GM18873 (cell line): ENCODE measurements around the gene PARP15.
A peak's percentile ranks its signal among the peaks of the same experiment; 100 is the strongest.

Experiments
- ATAC-seq: cut with Tn5 transposase; IDR thresholded peaks from one replicate; pipeline ENCODE4 v1.9.1; 2021; ENCODE audit warnings: mild to moderate bottlenecking, moderate library complexity, moderate number of reproducible peaks; ENCODE audit not compliant: unreplicated experiment, low FRiP score

PARP15 gene

DNA sequence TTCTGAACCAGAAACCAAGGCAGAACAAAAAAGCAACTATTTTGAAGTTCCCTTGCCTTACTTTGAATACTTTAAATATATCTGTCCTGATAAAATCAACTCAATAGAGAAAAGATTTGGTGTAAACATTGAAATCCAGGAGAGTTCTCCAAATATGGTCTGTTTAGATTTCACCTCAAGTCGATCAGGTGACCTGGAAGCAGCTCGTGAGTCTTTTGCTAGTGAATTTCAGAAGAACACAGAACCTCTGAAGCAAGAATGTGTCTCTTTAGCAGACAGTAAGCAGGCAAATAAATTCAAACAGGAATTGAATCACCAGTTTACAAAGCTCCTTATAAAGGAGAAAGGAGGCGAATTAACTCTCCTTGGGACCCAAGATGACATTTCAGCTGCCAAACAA lies 8.7 kb upstream of the PARP15 start:
- ATAC-seq = no peak

DNA sequence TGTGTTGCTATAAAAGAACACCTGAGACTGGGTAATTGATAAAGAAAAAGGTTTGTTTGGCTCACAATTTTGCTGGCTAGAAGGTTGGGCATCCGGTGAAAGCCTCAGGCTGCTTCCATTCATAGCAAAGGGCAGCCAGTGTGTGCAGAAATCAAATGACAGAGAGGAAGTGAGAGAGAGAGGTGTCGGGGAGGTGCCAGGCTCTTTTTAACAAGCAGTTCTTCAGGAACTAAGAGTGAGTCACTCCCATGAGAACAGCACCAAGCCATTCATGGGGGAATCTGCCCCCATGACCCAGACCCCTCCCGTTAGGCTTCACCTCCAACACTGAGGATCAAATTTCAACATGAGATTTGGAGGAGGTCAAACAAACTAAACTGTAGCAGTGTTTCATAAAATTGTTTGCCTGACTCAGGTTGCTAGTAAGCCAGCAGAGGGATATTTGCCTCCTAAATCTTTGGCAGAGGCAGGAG lies 4.5 kb upstream of the PARP15 start:
- ATAC-seq = no peak

DNA sequence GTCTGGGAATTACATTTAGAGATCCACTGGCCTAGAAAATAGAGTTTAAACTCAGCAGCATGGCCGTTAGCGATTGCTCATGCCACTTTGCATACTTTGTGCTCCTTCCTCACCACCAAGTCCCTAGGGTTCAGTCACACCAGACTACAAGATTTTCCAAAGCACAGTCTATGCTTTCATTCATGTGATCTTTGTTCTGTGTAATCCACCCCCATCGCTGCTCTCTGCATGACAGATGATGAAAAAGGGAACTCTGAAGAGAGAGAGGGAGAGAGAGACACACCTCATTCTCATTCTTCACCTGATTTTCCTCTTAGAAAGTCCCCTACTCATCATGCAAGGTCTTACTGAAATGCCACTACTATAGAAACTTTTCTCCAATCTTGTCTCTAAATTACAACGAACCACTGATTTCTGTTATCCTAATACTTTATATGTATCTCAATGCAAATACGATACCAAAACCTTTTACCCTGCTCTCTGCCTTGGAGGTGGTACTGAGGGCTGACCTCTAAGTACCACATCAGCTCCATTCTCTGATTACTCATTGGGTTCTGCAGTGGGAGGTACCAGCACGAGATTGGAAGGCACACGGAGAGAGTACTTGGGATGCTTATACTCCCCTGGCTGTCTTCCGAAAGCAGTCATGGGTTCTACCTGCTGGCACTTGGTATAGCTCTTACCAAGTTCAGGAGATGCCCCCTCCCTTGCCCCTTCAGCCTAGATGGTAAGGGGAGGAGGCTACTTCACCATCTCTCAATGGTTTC lies 1.1 kb upstream of the PARP15 start:
- peak; percentile 82 for ATAC-seq

DNA sequence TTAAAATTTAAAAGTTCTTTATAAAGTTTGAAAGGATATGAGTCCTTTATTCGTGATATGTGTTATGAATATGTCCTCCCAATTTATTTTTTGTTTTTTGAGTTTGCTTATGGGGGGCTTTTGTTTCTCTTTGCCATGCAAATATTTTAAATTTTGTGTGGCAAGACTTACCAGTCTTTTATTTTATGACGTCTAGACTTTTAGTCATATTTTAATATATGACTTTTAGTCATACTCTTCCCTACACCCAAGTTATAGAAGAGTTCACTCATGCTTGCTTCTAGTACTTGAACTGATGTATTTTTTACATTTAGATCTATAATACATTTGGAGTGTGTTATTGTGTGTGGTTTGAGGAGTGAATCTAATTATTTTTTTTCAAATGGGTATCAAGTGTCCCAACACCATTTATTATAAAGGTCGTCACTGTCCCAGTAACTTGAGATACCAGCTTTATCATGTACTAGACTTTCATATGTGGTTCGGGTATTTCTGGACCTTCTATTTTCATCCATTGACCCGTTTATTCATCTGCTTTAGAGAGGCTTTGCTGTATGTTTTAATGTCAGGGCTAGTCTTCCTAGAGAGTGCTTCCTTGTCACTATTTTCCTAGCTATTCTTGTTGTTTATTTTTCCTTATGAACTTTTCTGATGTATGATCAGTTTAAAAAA lies 755 bp downstream of the PARP15 start:
- ATAC-seq = no peak

DNA sequence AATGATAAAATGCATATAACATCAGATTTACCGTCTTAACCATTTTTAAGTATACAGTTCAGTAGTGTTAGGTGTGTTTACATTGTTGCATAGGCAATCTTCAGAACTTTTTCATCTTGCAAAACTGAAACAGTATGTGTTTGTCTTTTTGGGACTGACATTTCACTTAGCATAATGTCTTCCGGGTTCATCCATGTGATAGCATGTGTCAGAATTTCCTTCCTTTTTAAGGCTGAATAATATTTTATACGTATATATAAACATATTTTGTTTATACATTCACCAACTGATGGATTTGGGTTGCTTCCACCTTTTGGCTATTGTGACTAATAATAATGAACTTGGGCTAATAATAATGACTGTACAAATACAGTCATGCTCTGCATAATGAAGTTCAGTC lies 3.0 kb downstream of the PARP15 start:
- no peak for ATAC-seq

DNA sequence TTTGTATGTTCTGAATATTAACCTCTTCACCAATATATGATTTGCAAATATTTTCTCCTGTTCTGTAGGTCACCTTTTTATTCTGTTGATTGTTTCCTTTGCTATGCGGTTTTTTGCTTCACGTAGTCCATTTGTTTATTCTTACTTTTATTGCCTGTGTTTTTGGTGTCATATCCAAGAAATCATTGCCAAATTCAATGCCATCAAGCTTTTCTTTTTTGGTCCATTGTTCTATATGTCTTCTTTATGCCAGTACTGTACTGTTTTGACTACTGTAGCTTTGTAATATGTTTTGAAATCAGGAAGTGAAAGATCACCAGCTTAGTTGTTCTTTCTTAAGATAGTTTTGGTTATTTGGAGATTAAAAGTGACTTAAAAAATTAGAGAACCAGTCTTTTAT lies 4.2 kb downstream of the PARP15 start:
- no peak for ATAC-seq

DNA sequence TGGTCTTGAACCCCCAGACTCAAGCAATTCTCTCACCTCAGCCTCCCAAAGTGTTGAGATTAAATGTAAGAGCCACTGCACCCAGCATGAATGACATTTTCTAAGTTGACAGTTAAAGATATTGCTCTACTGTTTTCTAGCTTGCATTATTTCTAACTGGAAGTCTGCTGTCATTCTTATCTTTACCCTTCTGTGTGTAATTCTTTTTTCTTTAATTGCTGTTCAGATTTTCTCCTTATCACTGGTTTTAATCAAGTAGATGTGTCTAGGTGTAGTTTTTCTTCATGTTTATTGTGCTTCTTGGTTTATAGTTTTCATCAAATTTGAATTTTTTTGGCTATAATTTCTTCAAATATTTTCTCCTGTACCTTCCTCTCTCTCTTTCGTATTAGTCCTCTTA lies 4.9 kb downstream of the PARP15 start:
- ATAC-seq = no peak

DNA sequence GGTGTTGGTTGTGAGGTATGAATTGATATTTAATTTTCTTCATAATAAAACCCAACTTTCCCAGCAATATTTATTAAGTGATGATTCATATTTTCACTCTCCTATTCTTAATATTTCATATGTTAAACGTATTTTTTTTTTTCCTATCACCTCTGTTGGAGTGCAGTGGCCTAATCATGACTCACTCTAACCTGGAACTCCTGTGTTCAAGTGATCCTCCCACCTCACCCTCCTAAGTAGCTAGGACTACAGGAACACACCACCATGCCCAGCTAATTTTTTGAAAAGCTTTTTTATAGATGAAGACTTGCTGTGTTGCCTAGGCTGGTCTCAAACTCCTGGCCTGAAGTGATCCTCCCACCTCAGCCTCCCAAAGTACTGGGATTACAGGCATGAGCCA lies 8.6 kb downstream of the PARP15 start:
- ATAC-seq = no peak

DNA sequence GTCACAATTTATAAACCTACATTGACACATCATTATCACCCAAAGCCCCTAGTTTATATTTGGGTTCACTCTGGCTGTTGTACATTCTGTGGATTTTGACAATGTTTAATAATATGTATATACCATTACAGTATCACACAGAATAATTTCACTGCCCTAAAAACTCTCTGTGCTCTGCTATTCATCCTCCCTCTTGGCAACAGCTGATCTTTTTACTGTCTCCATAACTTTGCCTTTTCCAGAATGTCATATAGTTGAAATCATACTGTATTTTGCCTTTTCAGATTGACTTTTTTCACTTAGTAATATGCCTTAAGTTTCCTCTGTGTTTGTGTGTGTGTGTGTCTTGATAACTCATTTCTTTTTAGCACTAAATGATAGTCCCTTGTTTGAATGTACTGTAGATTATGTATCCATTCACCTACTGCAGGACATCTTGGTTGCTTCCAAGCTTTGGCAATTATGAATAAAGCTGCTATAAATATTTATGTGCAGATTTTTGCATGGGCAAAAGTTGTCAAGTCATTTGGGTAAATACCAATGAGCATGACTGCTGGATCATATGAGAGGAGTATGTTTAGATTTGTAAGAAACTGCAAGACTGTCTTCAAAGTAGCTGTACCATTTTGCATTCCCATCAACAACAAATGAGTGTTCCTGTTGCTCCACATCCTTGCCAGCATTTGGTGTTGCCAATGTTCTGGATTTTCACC lies 9.5 kb downstream of the PARP15 start:
- ATAC-seq = no peak

DNA sequence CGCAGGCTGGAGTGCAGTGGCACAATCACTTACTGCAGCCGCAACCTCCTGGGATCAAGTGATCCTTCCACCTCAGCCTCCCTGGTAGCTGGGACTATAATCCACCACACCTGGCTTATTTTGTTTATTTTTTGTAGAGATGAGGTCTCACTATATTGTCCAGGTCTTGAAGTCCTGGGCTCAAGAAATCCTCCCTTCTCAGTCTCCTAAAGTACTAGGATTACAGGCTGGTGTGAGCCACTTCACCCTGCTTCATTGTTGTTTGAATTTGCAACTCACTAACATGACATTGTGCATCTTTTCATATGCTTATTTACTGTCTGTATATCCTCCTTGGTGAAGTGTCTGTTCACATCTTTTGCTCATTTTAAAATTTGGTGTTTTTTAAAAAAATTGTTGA lies 10.1 kb downstream of the PARP15 start:
- no peak for ATAC-seq

DNA sequence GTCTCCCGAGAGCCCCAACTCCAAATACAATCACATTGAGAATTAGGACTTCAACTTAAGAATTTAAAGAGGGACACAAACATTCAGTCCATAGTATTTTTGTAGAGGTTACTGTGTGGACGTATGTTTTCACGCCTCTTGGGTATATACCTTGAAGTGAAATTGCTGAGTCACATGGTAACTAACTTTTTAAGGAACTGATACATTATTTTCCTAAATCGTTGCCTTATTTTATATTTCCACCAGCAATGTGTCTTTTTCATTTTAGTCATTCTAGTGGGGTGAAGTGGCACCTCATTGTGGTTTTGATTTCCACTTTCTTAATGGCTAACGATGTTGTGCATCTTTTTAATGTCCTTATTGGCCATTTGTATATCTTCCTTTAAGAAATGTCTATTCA lies 11.8 kb downstream of the PARP15 start:
- ATAC-seq = no peak

DNA sequence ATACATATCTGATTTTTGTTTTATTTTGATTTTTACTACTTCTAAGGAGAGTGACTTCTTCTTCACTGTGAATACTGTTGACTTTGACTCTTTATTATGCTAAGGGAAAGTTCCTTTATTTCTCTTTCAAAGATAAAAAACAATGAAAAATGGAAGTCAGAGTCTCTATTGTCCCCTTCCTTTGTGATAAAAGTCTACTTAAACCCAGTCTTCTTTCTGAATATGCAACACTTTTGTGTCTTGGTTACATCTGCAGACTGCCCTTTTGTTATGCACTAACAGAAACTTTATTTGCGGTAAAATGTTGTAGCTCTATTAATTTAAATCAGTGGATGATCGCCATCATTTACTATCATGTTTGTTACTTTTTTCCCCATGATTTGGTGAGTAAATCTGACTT lies 13.2 kb downstream of the PARP15 start:
- no peak for ATAC-seq

DNA sequence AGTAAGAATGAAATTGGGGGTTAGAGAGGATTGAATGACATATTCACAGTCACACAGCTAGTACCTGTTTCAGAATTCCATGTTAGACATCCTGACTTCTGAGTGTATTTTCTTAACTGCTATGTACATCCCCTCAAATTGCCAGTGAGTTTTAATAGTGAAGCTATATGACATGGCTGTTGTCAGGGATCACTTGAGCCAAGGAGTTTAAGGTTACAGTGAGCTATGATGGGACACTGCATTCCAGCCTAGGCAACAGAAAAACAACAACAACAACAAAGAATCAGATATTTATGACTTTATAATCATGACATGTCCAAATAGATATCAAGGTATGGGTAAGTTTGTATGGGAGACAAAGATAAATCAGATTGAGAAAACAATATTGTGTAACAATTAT lies 16.6 kb downstream of the PARP15 start:
- no peak for ATAC-seq

DNA sequence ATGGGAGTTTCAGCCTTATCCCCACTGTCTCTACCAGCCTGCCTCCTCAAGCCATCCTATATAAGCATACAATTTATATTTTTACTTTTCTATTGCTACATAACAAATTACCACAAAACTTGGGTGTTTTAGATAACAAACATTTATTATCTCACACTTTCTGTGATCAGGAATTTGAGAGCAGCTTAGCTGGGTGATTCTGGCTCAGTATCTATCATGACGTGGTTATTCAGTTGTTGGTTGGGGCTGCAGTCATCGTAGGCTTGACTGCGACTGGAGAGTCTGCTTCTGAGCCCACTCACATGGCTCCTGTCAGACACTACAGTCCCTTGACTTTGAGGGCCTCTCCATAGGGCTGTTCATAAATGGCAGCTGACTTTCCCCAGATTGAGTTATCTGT lies 20.7 kb downstream of the PARP15 start:
- ATAC-seq = no peak

DNA sequence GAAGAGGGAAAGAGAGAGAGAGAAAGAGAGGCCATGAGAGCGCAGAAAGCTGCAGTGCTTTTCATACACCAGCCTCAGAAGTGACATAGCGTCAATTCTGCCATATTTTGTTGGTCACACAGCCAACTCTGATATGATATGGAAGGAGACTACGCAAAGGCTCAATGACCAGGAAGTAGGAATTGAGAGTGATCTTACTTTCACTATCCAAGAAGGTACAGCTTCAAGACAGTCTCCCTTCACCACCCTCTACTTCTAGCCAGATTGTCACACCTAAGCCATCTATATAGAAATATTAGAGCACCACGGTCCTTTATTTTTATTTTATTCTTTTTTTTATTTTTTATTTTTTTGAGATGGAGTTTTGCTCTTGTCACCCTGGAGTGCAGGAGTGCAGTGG lies 21.1 kb downstream of the PARP15 start:
- no peak for ATAC-seq

DNA sequence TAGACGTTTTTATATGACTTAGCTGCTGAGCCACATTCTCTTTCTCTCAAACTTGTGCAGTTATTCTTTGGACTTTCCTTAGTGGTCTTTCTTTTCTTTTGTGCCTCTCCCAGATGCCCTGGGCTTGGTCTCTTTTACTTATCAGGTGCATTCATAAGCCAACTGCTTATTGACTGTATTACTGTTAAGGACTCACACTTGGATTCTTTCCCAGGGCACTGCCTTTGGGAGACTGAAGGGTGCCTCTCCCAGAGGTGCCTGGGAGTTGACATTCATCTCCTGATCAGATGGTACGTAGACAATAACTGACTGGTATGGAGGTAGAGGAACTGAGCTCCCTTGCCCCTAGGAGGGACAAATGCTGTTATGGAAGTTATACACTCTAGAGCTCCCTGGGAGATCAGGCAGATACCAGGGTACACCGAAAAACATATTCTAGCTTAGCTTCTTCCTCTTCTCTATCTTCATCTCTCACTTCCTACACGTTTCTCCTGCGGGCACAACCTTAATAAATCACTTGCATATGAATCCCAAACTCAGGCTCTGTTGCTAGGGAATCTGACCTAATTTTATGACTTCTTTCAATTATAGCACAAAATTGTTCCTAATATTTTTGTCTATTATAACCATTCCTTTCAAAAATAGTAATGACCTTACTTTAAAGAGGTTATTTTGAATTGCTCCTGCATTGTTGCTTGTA lies 24.7 kb downstream of the PARP15 start:
- ATAC-seq = no peak

DNA sequence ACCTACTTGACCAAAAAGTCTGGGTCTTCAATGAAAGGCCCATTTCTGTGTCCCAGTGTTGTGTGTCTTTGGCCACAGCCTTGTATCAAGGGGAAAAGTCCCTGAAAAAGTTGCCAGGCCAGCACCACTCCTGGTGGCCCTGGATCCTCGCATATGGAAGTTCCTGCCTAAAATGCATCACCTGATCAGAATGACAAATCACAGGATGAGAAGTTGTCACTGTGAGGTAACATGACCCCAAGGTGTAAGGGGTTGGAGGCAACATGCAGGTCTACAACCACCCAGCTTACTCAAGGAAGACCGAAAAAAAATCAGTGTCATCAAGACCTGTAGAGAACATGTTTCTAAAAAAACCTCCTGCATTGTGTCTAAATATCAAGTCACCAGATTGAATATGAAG lies 25.6 kb downstream of the PARP15 start:
- ATAC-seq = no peak

DNA sequence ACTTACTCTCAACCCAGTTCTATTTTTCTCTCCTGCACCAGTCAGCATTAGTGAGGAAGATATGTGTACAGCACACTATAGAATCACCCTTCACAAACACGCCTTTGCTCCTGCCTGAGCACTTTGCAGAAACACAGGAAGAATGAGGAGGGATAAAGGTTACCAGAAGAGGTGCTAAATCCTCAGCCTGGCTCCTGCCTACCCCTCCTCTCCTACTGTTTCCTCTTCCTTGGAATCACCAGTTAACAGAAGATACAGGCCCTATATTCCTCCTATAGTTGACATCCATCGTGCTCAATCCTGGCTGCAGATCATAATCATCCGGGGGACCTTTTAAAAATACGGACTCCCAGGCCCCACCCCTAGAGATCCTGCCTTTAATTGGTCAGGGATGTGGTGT lies 28.9 kb downstream of the PARP15 start:
- no peak for ATAC-seq

DNA sequence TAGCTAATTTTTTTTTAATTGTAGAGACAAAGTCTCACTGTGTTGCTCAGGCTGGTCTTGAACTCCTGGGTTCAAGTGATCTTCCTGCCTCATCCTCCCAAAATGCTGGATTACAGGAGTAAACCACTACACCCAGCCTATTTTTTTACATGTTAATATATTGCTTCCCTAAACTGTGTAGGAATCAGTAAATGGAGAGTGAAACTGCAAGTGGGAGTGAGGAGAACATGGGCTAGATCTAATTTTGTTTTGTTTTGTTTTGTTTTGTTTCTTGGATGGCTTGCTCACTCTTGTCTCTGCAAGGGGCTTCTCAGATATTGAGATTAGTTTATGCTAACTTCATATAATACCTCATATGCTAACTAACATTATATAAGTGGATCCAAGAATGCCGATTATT lies 31.5 kb downstream of the PARP15 start:
- ATAC-seq = no peak

DNA sequence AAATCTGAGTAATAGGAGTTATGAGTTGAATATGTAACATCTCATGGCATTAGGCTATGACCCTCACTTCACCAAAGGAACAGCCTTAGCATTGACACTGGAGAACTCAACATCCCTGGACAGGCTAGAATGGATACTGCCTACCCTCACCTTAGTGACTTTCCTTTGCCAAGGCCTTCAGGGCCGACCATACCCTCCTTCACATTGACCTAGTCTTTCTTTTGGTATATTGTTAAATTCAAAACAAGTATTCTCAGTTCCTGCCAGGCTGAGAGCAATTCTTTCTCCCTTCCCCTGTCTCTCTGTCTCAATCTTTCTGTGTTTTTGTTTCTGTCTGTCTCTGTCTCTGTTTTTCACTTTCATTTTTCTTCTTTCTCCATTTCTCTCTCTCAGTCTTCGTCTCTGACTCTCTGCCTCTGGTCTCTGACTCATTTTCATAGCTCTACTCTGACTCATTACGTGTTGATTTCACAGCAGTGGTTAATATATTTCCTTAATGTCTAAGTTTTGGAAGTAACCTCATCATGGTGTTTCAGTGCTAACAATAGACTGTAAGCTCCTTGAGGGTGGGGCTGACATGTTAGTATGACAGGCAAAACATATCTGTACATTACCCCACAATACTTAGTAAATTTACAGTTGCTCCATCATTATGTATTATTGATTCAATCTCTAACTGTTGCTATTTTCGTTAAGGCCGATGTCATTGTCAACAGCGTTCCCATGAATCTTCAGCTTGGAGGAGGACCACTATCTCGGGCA lies 32.5 kb downstream of the PARP15 start:
- ATAC-seq = peak; percentile 95
